OCI-LY3 (cell line): Measurements from ENCODE around the gene GFRA1.

ENCODE experiments used
- H2AFZ ChIP-seq: fragments of 200-600, 300-600 bp; shearing (Covaris generic); 2 replicates; pipeline ENCODE4 v1.6.0; 2014; ENCODE audit warnings: antibody characterized with exemption, low read depth, low read length
- H3K27ac ChIP-seq: fragments of 200-600, 300-600 bp; sonication (generic); 2 replicates; pipeline ENCODE4 v1.5.1; 2014; ENCODE audit warnings: mild to moderate bottlenecking, low read length, moderate library complexity, mixed read lengths
- H3K27me3 ChIP-seq: fragments of 200-600, 300-600 bp; sonication (generic); 2 replicates; pipeline ENCODE4 v1.6.1; 2014; ENCODE audit warnings: low read depth, low read length, mixed read lengths
- H3K36me3 ChIP-seq: fragments of 200-600, 300-600 bp; sonication (generic); replicated peaks from 2 replicates; pipeline ENCODE3; 2014; ENCODE audit warnings: low read depth, low read length, mixed read lengths
- H3K4me1 ChIP-seq: fragments of 300-600, 200-600 bp; sonication (generic); 2 replicates; pipeline ENCODE4 v1.6.1; 2014; ENCODE audit warnings: low read length, mixed read lengths
- H3K4me2 ChIP-seq: fragments of 200-600, 300-600 bp; sonication (generic); 2 replicates; pipeline ENCODE4 v1.6.1; 2014; ENCODE audit warnings: low read length, mixed read lengths
- H3K4me3 ChIP-seq: fragments of 300-600, 200-600 bp; sonication (generic); 2 replicates; pipeline ENCODE4 v1.5.1; 2014; ENCODE audit warnings: antibody characterized with exemption, mild to moderate bottlenecking, low read length, moderate library complexity
- H3K79me2 ChIP-seq: fragments of 300-600, 200-600 bp; shearing (Covaris generic); 2 replicates; pipeline ENCODE4 v1.6.1; 2014; ENCODE audit warnings: mild to moderate bottlenecking, low read length, mixed read lengths
- H3K9ac ChIP-seq: fragments of 300-600, 200-600 bp; shearing (Covaris generic); 2 replicates; pipeline ENCODE4 v1.6.0; 2014; ENCODE audit warnings: mild to moderate bottlenecking, low read length, moderate library complexity
- H3K9me3 ChIP-seq: fragments of 200-600, 300-600 bp; shearing (Covaris generic); 2 replicates; pipeline ENCODE4 v1.6.1; 2014; ENCODE audit warnings: low read length, mixed read lengths; ENCODE audit not compliant: insufficient read depth
- H4K20me1 ChIP-seq: fragments of 200-600, 300-600 bp; sonication (generic); 2 replicates; pipeline ENCODE4 v1.6.1; 2016; ENCODE audit warnings: low read length, mixed read lengths; ENCODE audit not compliant: insufficient read depth
- EZH2phosphoT487 ChIP-seq: fragments of 200-600 bp; shearing (Covaris generic); IDR thresholded peaks from 2 replicates; pipeline ENCODE4 v1.6.1; 2018; ENCODE audit warnings: antibody characterized with exemption, mixed run types, low read depth
- TF ChIP-seq, protein P1 (sequence below): fragments of 200-600, 300-600 bp; sonication (generic); IDR thresholded peaks from 2 replicates; pipeline ENCODE4 v1.5.1; 2014; ENCODE audit warnings: antibody characterized with exemption, low read length, low read depth

GFRA1 gene, protein sequence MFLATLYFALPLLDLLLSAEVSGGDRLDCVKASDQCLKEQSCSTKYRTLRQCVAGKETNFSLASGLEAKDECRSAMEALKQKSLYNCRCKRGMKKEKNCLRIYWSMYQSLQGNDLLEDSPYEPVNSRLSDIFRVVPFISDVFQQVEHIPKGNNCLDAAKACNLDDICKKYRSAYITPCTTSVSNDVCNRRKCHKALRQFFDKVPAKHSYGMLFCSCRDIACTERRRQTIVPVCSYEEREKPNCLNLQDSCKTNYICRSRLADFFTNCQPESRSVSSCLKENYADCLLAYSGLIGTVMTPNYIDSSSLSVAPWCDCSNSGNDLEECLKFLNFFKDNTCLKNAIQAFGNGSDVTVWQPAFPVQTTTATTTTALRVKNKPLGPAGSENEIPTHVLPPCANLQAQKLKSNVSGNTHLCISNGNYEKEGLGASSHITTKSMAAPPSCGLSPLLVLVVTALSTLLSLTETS

DNA sequence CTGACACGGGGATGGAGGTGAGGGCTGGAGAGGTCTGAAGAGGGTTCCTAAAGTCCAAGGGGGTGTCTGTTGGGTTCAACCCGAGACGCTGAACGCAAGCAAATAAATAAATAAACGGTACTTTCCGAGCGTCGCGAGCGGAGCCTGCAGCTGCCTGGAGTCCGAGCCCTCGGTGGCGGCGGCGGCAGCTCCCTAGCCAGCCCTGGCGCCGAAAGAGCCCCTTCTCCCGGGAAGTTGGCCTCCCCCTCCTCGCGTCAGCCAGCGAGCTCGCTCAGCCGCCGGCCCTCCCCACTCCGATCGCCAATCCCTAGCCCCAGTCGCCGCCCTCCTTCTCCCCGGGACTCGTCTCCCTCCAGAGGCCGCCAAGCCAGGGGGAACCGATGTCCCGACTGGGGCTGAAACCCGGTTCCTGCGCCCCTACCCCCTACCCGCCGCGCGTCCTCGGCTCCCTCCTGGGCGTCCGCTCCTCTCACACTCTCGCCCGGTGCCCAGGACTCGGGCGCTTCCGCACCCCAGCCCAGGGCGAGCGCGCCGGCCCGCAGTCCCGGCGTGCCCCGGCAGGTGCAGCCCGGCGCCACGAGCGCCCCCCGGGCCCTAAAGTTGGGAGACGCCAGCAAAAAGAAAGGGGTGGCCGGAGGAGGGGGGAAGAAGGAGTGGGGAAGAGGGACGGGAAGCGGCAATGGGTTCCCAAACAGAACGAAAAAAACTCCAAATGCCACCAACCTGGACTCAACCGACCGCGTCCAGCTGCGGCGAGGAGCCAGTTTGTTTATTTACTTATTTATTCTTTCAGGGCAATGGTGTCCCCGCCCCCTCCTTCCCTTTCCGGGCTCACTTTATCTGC lies at the start of gene GFRA1:
Gene GFRA1, minus strand, starts transcription at position 767 of the 844 bp plus-strand sequence. CDS start 1,177 bp downstream, outside the sequence.
- H3K27me3 ChIP-seq: no peaks in the 10 kb centered on the region
- no peak within 1 kb of the TSS for H3K9ac ChIP-seq
- H3K4me2 ChIP-seq: no peak within 1 kb of the TSS
- H3K9me3 ChIP-seq: no peaks in the 10 kb centered on the region
- no peaks in the 10 kb centered on the region for H3K4me1 ChIP-seq
- no peaks in the 10 kb centered on the region for H4K20me1 ChIP-seq
- H3K36me3 ChIP-seq: no peaks in the 10 kb centered on the region
- no peak within 1 kb of the TSS for H2AFZ ChIP-seq
- H3K4me3 ChIP-seq: no peak within 1 kb of the TSS
- no peaks in the 10 kb centered on the region for H3K79me2 ChIP-seq
- no peak within 1 kb of the TSS for H3K27ac ChIP-seq
- no peak for TF ChIP-seq EZH2phosphoT487
- TF ChIP-seq, protein P1, sequence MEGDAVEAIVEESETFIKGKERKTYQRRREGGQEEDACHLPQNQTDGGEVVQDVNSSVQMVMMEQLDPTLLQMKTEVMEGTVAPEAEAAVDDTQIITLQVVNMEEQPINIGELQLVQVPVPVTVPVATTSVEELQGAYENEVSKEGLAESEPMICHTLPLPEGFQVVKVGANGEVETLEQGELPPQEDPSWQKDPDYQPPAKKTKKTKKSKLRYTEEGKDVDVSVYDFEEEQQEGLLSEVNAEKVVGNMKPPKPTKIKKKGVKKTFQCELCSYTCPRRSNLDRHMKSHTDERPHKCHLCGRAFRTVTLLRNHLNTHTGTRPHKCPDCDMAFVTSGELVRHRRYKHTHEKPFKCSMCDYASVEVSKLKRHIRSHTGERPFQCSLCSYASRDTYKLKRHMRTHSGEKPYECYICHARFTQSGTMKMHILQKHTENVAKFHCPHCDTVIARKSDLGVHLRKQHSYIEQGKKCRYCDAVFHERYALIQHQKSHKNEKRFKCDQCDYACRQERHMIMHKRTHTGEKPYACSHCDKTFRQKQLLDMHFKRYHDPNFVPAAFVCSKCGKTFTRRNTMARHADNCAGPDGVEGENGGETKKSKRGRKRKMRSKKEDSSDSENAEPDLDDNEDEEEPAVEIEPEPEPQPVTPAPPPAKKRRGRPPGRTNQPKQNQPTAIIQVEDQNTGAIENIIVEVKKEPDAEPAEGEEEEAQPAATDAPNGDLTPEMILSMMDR: no peak

DNA sequence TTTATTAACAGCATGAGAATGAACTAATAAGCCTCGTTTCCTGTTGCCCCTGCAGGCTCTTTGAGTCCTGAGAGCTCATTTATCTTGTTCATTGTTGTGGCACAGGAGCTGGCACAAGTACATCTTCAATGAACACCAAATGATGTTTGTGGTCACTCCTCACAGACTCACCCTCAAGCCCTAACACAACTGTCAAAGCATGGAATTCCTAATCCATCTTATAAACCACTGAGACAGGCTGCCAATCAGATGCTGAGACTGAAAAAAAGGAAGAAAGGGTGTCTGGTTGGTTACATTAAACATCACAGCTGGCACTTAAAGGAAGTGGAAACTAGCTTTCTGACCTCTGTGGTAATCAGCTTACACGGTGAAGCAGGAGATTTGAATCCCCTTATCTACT lies 43.5 kb upstream of the GFRA1 start:
- Histone ChIP-seq H3K27ac (no peak overlapping the region), H3K27me3 (no peaks in the 10 kb centered on the region), H3K79me2 (no peaks in the 10 kb centered on the region), H3K9me3 (no peaks in the 10 kb centered on the region), H4K20me1 (no peaks in the 10 kb centered on the region), H3K4me2 (no peak overlapping the region), H3K9ac (no peak overlapping the region), H2AFZ (no peak overlapping the region), H3K4me3 (no peak overlapping the region), H3K36me3 (no peaks in the 10 kb centered on the region), H3K4me1 (0 out of 2 replicates have a peak, but pooled peaks cover 6% of the 10 kb centered on the region)
- no peak for TF ChIP-seq EZH2phosphoT487
- TF ChIP-seq, protein P1: no peak

DNA sequence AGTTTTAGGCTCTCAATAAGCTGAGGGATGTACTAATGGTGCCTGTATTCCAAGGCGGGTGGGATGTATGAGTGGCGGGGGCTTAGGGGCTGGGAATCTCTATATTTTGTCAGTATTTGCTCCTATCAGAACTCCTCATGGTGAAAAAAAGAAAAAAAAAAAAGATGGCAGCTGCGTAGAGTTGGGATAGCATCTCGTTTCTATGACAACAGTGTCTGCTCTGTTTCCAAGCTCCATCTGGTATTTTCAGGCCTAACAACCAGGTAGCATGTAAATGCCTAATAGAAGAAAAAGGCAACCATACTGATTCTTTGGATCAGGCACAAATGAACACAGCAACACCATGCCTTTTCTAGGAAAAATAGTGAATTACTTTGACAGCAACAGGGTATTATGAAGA lies 39.5 kb upstream of the GFRA1 start:
- no peak overlapping the region for H2AFZ ChIP-seq
- no peaks in the 10 kb centered on the region for H3K36me3 ChIP-seq
- H3K4me1 ChIP-seq: 0 out of 2 replicates have a peak, but pooled peaks cover 6% of the 10 kb centered on the region
- H3K27ac ChIP-seq: no peak overlapping the region
- no peaks in the 10 kb centered on the region for H3K79me2 ChIP-seq
- no peaks in the 10 kb centered on the region for H3K9me3 ChIP-seq
- no peaks in the 10 kb centered on the region for H3K27me3 ChIP-seq
- no peak overlapping the region for H3K4me3 ChIP-seq
- no peak overlapping the region for H3K4me2 ChIP-seq
- H3K9ac ChIP-seq: no peak overlapping the region
- no peaks in the 10 kb centered on the region for H4K20me1 ChIP-seq
- TF ChIP-seq EZH2phosphoT487: no peak
- TF ChIP-seq, protein P1: no peak
